WERI-Rb-1 (cell line): ENCODE results near the gene CPAMD8.

Source experiments
- DNase-seq: peaks from one replicate; pipeline ENCODE4 v3.0.0-alpha.2; 2020
- H3K27ac ChIP-seq: fragments of 250-450 bp; sonication (Bioruptor Pico); 2 replicates; pipeline ENCODE4 v1.5.1; 2020; ENCODE audit warnings: mild to moderate bottlenecking, moderate library complexity
- H3K27me3 ChIP-seq: fragments of 250-450 bp; sonication (Bioruptor Pico); 2 replicates; pipeline ENCODE4 v1.5.1; 2021; ENCODE audit warnings: mild to moderate bottlenecking, low read depth, moderate library complexity; ENCODE audit not compliant: insufficient read depth, severe bottlenecking
- H3K36me3 ChIP-seq: fragments of 250-450 bp; sonication (Bioruptor Pico); 2 replicates; pipeline ENCODE4 v1.5.1; 2020; ENCODE audit warnings: mild to moderate bottlenecking, moderate library complexity
- H3K4me3 ChIP-seq: 2 replicates; pipeline ENCODE4 v1.5.1; 2011; ENCODE audit warnings: low read depth, mild to moderate bottlenecking, control low read depth, low read length
- H3K9me3 ChIP-seq: fragments of 250-450 bp; sonication (Bioruptor Pico); 2 replicates; pipeline ENCODE4 v1.5.1; 2021; ENCODE audit warnings: mild to moderate bottlenecking, moderate library complexity; ENCODE audit not compliant: severe bottlenecking
- CTCF ChIP-seq: IDR thresholded peaks from 2 replicates; pipeline ENCODE4 v1.5.1; 2011; ENCODE audit warnings: low read depth, mild to moderate bottlenecking, control low read depth, inconsistent platforms, low read length

The CPAMD8 gene

DNA sequence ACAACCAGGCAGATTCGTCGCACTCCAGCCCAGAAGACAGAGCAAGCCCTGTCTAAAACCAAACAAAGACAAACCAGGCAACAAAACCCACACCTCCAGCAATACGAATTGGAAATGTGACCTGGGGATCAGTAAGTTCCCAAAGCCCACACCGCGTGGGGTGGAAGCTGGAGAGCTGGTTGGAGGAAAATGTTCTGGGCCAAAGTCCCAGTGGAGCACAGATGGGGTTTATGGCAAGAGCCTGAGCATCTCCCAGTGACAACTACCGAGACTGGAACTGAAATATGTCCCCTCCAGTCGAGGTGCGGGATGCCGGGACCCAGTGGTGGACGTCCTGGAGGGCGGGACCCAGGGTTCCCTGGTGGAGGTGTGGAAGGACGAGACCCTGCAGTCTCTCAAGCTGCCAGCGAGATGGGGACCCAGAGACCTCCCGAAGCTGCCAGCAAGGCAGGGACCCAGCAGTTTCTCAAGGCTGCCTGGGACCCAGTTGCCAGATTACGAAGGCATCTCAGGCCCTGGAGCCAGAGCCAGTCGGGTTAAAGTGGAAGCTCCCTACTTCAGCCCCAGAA lies 22.4 kb upstream of the CPAMD8 start:
- H3K27ac ChIP-seq: no peak overlapping the region
- DNase-seq: no peak
- TF ChIP-seq CTCF: no peak
- no peak overlapping the region for H3K4me3 ChIP-seq
- H3K36me3 ChIP-seq: peaks cover 44% of the 10 kb centered on the region
- H3K27me3 ChIP-seq: no peaks in the 10 kb centered on the region
- H3K9me3 ChIP-seq: no peaks in the 10 kb centered on the region

DNA sequence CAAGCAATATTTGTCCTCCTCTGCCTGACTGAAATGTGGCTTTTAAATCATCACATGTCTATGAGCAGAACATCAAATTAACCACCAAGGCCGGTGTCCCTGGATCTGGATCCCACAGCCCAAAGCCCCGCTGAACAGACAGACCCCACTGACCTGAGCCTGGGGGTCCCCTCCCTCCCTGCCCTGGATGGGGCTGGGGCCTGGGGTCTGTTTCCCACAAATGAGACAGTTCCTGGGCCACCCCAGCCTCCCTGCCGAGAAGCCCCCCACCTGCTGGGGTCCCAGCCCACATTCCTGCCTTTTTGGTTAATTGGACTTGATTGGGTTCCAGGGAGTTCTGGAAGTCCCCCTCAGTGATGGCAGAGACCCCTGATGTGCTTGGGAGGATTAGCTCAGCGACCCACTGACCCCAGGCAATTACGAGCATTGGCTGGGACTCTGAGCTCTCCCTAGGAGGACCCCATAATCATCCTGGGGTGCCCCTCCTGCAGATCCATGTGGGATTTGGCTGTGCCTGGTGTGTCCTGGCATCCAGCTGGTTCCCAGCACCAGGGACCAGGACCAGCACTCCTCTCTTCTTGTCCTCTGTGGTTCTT lies 19.4 kb upstream of the CPAMD8 start:
- no peak overlapping the region for H3K27ac ChIP-seq
- H3K27me3 ChIP-seq: no peaks in the 10 kb centered on the region
- no peak overlapping the region for H3K4me3 ChIP-seq
- no peak for TF ChIP-seq CTCF
- H3K9me3 ChIP-seq: no peaks in the 10 kb centered on the region
- no peak for DNase-seq
- H3K36me3 ChIP-seq: peaks cover 24% of the 10 kb centered on the region

GRCh38 chr19:17043744-17044143 lies 17.1 kb upstream of the CPAMD8 start:
- H3K9me3 ChIP-seq: no peaks in the 10 kb centered on the region
- H3K27me3 ChIP-seq: no peaks in the 10 kb centered on the region
- DNase-seq: no peak
- H3K27ac ChIP-seq: no peak overlapping the region
- H3K4me3 ChIP-seq: no peak overlapping the region
- TF ChIP-seq CTCF: no peak
- H3K36me3 ChIP-seq: peaks cover 1% of the 10 kb centered on the region

DNA sequence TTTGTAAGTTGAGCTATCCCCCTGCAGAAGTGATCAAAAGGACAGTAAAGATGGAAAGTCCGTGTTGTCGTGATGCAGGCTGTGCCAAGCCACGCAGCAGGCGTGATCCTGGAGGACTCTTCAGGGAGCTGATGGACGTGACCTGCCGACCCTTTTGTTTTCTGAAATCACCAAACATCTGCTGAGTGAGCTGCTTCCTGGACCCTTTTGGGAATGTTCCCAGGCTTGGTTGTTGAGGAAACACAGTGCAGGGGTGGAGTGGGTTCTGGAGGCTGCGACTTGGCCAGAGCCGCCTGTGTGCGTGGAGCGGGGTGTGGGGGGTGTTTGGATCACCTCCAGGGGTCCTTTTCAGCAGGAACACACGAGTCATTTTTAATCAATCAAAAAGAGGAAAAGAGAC lies 15.4 kb upstream of the CPAMD8 start:
- H3K27me3 ChIP-seq: no peaks in the 10 kb centered on the region
- no peaks in the 10 kb centered on the region for H3K36me3 ChIP-seq
- no peak for TF ChIP-seq CTCF
- H3K9me3 ChIP-seq: no peaks in the 10 kb centered on the region
- DNase-seq: no peak
- no peak overlapping the region for H3K4me3 ChIP-seq
- H3K27ac ChIP-seq: no peak overlapping the region

- Histone ChIP-seq H3K4me3 (no peak overlapping the region), H3K9me3 (no peaks in the 10 kb centered on the region), H3K36me3 (no peaks in the 10 kb centered on the region), H3K27me3 (no peaks in the 10 kb centered on the region), H3K27ac (no peak overlapping the region)
- TF ChIP-seq CTCF: no peak
- no peak for DNase-seq
These were observed 11.4 kb upstream of the CPAMD8 start for GRCh38 chr19:17037966-17038500.

- H3K9me3 ChIP-seq: no peaks in the 10 kb centered on the region
These were observed 10.6 kb upstream of the CPAMD8 start for GRCh38 chr19:17037184-17037583.

More at GRCh38 chr19:17037184-17037583, 10.6 kb upstream of the CPAMD8 start:
- no peak for TF ChIP-seq CTCF
- no peak overlapping the region for H3K4me3 ChIP-seq
- H3K27ac ChIP-seq: no peak overlapping the region
- H3K27me3 ChIP-seq: no peaks in the 10 kb centered on the region
- no peaks in the 10 kb centered on the region for H3K36me3 ChIP-seq
- DNase-seq: no peak
